Activated T-cell treated with anti-CD3 and anti-CD28 coated beads, Interleukin-2, amount 50 U/mL, for 72 hours (primary cell): ENCODE data around the gene NUP107. TPM values are rescaled to one million over a fixed set of nuclear protein-coding genes. Genes with fewer than 3 reads are reported as not detected.

Experiments
- ATAC-seq, 2 donors: fragments of 150-1000 bp; cut with Tn5 transposase; replicated peaks in 1 of 2; 2 replicates each; pipeline ENCODE4 v1.10.0; 2021; ENCODE audit warnings: moderate library complexity in 2 of 2, mild to moderate bottlenecking in 1 of 2
- DNase-seq, 2 donors: peaks; one replicate each; pipeline ENCODE4 v3.0.0; 2021 to 2022; ENCODE audit warnings: mixed read lengths in 1 of 2
- H3K27ac Mint-ChIP-seq: one replicate; pipeline ENCODE4 v1.8.0; 2022; ENCODE audit warnings: mild to moderate bottlenecking, moderate library complexity, mixed read lengths
- H3K27me3 Mint-ChIP-seq: one replicate; pipeline ENCODE4 v1.8.0; 2022; ENCODE audit warnings: low read depth, mixed read lengths
- H3K36me3 Mint-ChIP-seq, 2 donors: one replicate each; pipeline ENCODE4 v1.8.0; 2022; ENCODE audit warnings: mixed read lengths in 2 of 2, mild to moderate bottlenecking in 1 of 2; ENCODE audit not compliant: insufficient read depth in 2 of 2
- H3K4me1 Mint-ChIP-seq: one replicate; pipeline ENCODE4 v1.8.0; 2022; ENCODE audit warnings: low read depth, mixed read lengths
- H3K4me3 Mint-ChIP-seq, 2 donors: one replicate each; pipeline ENCODE4 v1.8.0; 2022; ENCODE audit warnings: mild to moderate bottlenecking in 2 of 2, mixed read lengths in 2 of 2, moderate library complexity in 2 of 2
- H3K9me3 Mint-ChIP-seq, 2 donors: one replicate each; pipeline ENCODE4 v1.8.0; 2022; ENCODE audit warnings: mixed read lengths in 2 of 2
- total RNA-seq, 2 donors: library from RNA; stranded (reverse); gene quantifications; one replicate each; pipeline ENCODE4 v1.2.3, GENCODE V29; 2022

The NUP107 gene
- total RNA-seq, 2 donors from 2014 or later: 100 to 108 TPM

GRCh38 chr12:68746572-68747180 is 59.9 kb downstream of the NUP107 start:
- Mint-ChIP-seq H3K4me3 (peak overlapping the region; percentile 91 to 98), H3K4me1 (peaks cover 35% of the 10 kb centered on the region), H3K9me3 (no peaks in the 10 kb centered on the region), H3K36me3 (peaks cover 8 to 13% of the 10 kb centered on the region in 2 donors), H3K27ac (peak overlapping the region; percentile 91), H3K27me3 (no peaks in the 10 kb centered on the region)
- peak; percentile 32 to 42 for ATAC-seq
- peak; percentile 44 to 50 for DNase-seq

- peaks cover 35% of the 10 kb centered on the region for H3K4me1 Mint-ChIP-seq
- peaks cover 11 to 15% of the 10 kb centered on the region in 2 donors for H3K36me3 Mint-ChIP-seq
- H3K27ac Mint-ChIP-seq: no peak overlapping the region
- no peaks in the 10 kb centered on the region for H3K27me3 Mint-ChIP-seq
- H3K4me3 Mint-ChIP-seq: no peak overlapping the region
- no peak for DNase-seq
- ATAC-seq: no peak
- no peaks in the 10 kb centered on the region for H3K9me3 Mint-ChIP-seq
Observed at GRCh38 chr12:68749443-68749842, 62.7 kb downstream of the NUP107 start.

- Mint-ChIP-seq H3K4me1 (peaks cover 35% of the 10 kb centered on the region), H3K9me3 (no peaks in the 10 kb centered on the region), H3K4me3 (no peak overlapping the region), H3K36me3 (peaks cover 11 to 16% of the 10 kb centered on the region in 2 donors), H3K27me3 (no peaks in the 10 kb centered on the region), H3K27ac (no peak overlapping the region)
- no peak for DNase-seq
- ATAC-seq: no peak
Observed at GRCh38 chr12:68749861-68750260, 63.1 kb downstream of the NUP107 start.

GRCh38 chr12:68750506-68750905 is 63.7 kb downstream of the NUP107 start:
- H3K36me3 Mint-ChIP-seq: peaks cover 12 to 16% of the 10 kb centered on the region in 2 donors
- H3K27ac Mint-ChIP-seq: no peak overlapping the region
- H3K27me3 Mint-ChIP-seq: no peaks in the 10 kb centered on the region
- no peak overlapping the region for H3K4me3 Mint-ChIP-seq
- ATAC-seq (no peak), DNase-seq (no peak)
- peaks cover 35% of the 10 kb centered on the region for H3K4me1 Mint-ChIP-seq
- H3K9me3 Mint-ChIP-seq: no peaks in the 10 kb centered on the region

- no peaks in the 10 kb centered on the region for H3K27me3 Mint-ChIP-seq
- peaks cover 8 to 13% of the 10 kb centered on the region in 2 donors for H3K36me3 Mint-ChIP-seq
- no peaks in the 10 kb centered on the region for H3K9me3 Mint-ChIP-seq
- ATAC-seq: no peak
- no peak overlapping the region for H3K4me3 Mint-ChIP-seq
- H3K4me1 Mint-ChIP-seq: no peaks in the 10 kb centered on the region
- no peak overlapping the region for H3K27ac Mint-ChIP-seq
- no peak for DNase-seq
Observed at GRCh38 chr12:68755536-68756243, 68.9 kb downstream of the NUP107 start.

GRCh38 chr12:68759852-68760251 is 73.1 kb downstream of the NUP107 start:
- H3K4me3 Mint-ChIP-seq: no peak overlapping the region
- DNase-seq: no peak
- peaks cover 2 to 6% of the 10 kb centered on the region in 2 donors for H3K36me3 Mint-ChIP-seq
- H3K4me1 Mint-ChIP-seq: no peaks in the 10 kb centered on the region
- H3K9me3 Mint-ChIP-seq: no peaks in the 10 kb centered on the region
- ATAC-seq: no peak
- no peaks in the 10 kb centered on the region for H3K27me3 Mint-ChIP-seq
- H3K27ac Mint-ChIP-seq: no peak overlapping the region

- ATAC-seq (no peak), DNase-seq (no peak)
- Mint-ChIP-seq H3K9me3 (no peaks in the 10 kb centered on the region), H3K27ac (no peak overlapping the region), H3K4me3 (no peak overlapping the region), H3K4me1 (no peaks in the 10 kb centered on the region), H3K36me3 (peaks cover 0 to 6% of the 10 kb centered on the region in 2 donors), H3K27me3 (no peaks in the 10 kb centered on the region)
Observed at GRCh38 chr12:68760806-68761441, 74.1 kb downstream of the NUP107 start.

GRCh38 chr12:68761442-68761812 is 74.6 kb downstream of the NUP107 start:
- H3K36me3 Mint-ChIP-seq: peaks cover 0 to 6% of the 10 kb centered on the region in 2 donors
- H3K4me1 Mint-ChIP-seq: no peaks in the 10 kb centered on the region
- ATAC-seq (no peak), DNase-seq (no peak)
- no peaks in the 10 kb centered on the region for H3K27me3 Mint-ChIP-seq
- no peaks in the 10 kb centered on the region for H3K9me3 Mint-ChIP-seq
- H3K4me3 Mint-ChIP-seq: no peak overlapping the region
- H3K27ac Mint-ChIP-seq: no peak overlapping the region

GRCh38 chr12:68761901-68762630 is 75.3 kb downstream of the NUP107 start:
- no peak overlapping the region for H3K4me3 Mint-ChIP-seq
- H3K27ac Mint-ChIP-seq: no peak overlapping the region
- no peak for DNase-seq
- H3K9me3 Mint-ChIP-seq: no peaks in the 10 kb centered on the region
- no peaks in the 10 kb centered on the region for H3K4me1 Mint-ChIP-seq
- H3K36me3 Mint-ChIP-seq: peaks cover 0 to 6% of the 10 kb centered on the region in 2 donors
- H3K27me3 Mint-ChIP-seq: no peaks in the 10 kb centered on the region
- ATAC-seq: no peak

- H3K27ac Mint-ChIP-seq: no peak overlapping the region
- no peak overlapping the region for H3K4me3 Mint-ChIP-seq
- DNase-seq (no peak), ATAC-seq (no peak)
- peaks cover 0 to 6% of the 10 kb centered on the region in 2 donors for H3K36me3 Mint-ChIP-seq
- H3K9me3 Mint-ChIP-seq: no peaks in the 10 kb centered on the region
- no peaks in the 10 kb centered on the region for H3K27me3 Mint-ChIP-seq
- no peaks in the 10 kb centered on the region for H3K4me1 Mint-ChIP-seq
Observed at GRCh38 chr12:68762691-68763090, 75.9 kb downstream of the NUP107 start.

- H3K36me3 Mint-ChIP-seq: peaks cover 0 to 2% of the 10 kb centered on the region in 2 donors
- no peak overlapping the region for H3K27ac Mint-ChIP-seq
- no peaks in the 10 kb centered on the region for H3K9me3 Mint-ChIP-seq
- DNase-seq: no peak
- H3K4me3 Mint-ChIP-seq: no peak overlapping the region
- H3K27me3 Mint-ChIP-seq: no peaks in the 10 kb centered on the region
- ATAC-seq: no peak
- H3K4me1 Mint-ChIP-seq: no peaks in the 10 kb centered on the region
Observed at GRCh38 chr12:68765696-68766095, 78.9 kb downstream of the NUP107 start.

- no peaks in the 10 kb centered on the region for H3K4me1 Mint-ChIP-seq
- ATAC-seq: no peak
- no peak for DNase-seq
- H3K9me3 Mint-ChIP-seq: no peaks in the 10 kb centered on the region
- no peak overlapping the region for H3K4me3 Mint-ChIP-seq
- no peaks in the 10 kb centered on the region for H3K27me3 Mint-ChIP-seq
- peaks cover 0 to 2% of the 10 kb centered on the region in 2 donors for H3K36me3 Mint-ChIP-seq
- no peak overlapping the region for H3K27ac Mint-ChIP-seq
Observed at GRCh38 chr12:68766646-68767045, 79.9 kb downstream of the NUP107 start.

GRCh38 chr12:68767191-68767590 is 80.4 kb downstream of the NUP107 start:
- H3K4me3 Mint-ChIP-seq: no peak overlapping the region
- H3K27me3 Mint-ChIP-seq: no peaks in the 10 kb centered on the region
- no peak overlapping the region for H3K27ac Mint-ChIP-seq
- no peak for ATAC-seq
- peaks cover 0 to 2% of the 10 kb centered on the region in 2 donors for H3K36me3 Mint-ChIP-seq
- DNase-seq: no peak
- H3K9me3 Mint-ChIP-seq: no peaks in the 10 kb centered on the region
- no peaks in the 10 kb centered on the region for H3K4me1 Mint-ChIP-seq
